Kidney glomerular epithelial cell (primary cell): ENCODE results near the gene RTL1.

ENCODE experiments used
- DNase-seq: peaks from one replicate; lab custom pipeline; 2025; lab: John Stamatoyannopoulos, UW

RTL1 gene

GRCh38 chr14:100903672-100904185 lies at the start of gene RTL1:
RTL1 (minus strand) TSS chr14:100903722; CDS start chr14:100884788, 18,934 bp downstream.
- DNase-seq, result no peak

GRCh38 chr14:100950024-100950423 lies 46.5 kb upstream of the RTL1 start:
- DNase-seq, result no peak

GRCh38 chr14:100944052-100944451 lies 40.5 kb upstream of the RTL1 start:
- DNase-seq, result no peak

GRCh38 chr14:100930270-100930669 lies 26.7 kb upstream of the RTL1 start:
- no peak for DNase-seq

GRCh38 chr14:100915560-100915959 lies 12.0 kb upstream of the RTL1 start:
- no peak for DNase-seq

- DNase-seq, result no peak
Observed at GRCh38 chr14:100914597-100915021, 11.1 kb upstream of the RTL1 start.

GRCh38 chr14:100911665-100912316 lies 8.3 kb upstream of the RTL1 start:
- DNase-seq, result no peak

- no peak for DNase-seq
Observed at GRCh38 chr14:100910888-100911664, 7.6 kb upstream of the RTL1 start.

GRCh38 chr14:100909439-100909838 lies 5.9 kb upstream of the RTL1 start:
- DNase-seq, result no peak

- no peak for DNase-seq
Observed at GRCh38 chr14:100907240-100907639, 3.7 kb upstream of the RTL1 start.

- DNase-seq, result no peak
Observed at GRCh38 chr14:100906420-100906819, 2.9 kb upstream of the RTL1 start.

GRCh38 chr14:100905166-100905565 lies 1.6 kb upstream of the RTL1 start:
- no peak for DNase-seq

- DNase-seq, result no peak
Observed at GRCh38 chr14:100904307-100905087, 975 bp upstream of the RTL1 start.

GRCh38 chr14:100903134-100903468 lies 421 bp downstream of the RTL1 start:
- DNase-seq, result no peak

GRCh38 chr14:100902295-100903133 lies 1.0 kb downstream of the RTL1 start:
- no peak for DNase-seq

GRCh38 chr14:100901391-100902183 lies 1.9 kb downstream of the RTL1 start:
- DNase-seq, result no peak

GRCh38 chr14:100900837-100901390 lies 2.6 kb downstream of the RTL1 start:
- peak; percentile 8 for DNase-seq

- no peak for DNase-seq
Observed at GRCh38 chr14:100899884-100900771, 3.4 kb downstream of the RTL1 start.
